HEK293 (cell line): ENCODE results near the gene TRPC4.
A peak's percentile ranks its signal among the peaks of the same experiment; 100 is the strongest.

Experiments used
- CTCF ChIA-PET: fragments of 350-600 bp; formaldehyde crosslinking; extraction: SDS; loops from one replicate; lab custom pipeline; 2021; ENCODE audit warnings: antibody characterized with exemption; lab: Yijun Ruan, JAX
- POLR2A ChIA-PET: fragments of 300-600 bp; formaldehyde crosslinking; extraction: SDS; loops from one replicate; lab custom pipeline; 2020; ENCODE audit warnings: antibody characterized with exemption, inconsistent platforms; lab: Yijun Ruan, JAX
- H3K27ac ChIP-seq: fragments of 200-500 bp; sonication (Bioruptor generic); 2 replicates; pipeline ENCODE4 v1.5.1; 2014; ENCODE audit warnings: low read depth, low read length, control low read depth, inconsistent platforms; ENCODE audit errors: extremely low read depth
- H3K36me3 ChIP-seq, 2 experiments: fragments of 200-500 bp in 1 of 2; sonication (Bioruptor generic) in 1 of 2; 1 replicate in 1 of 2; 2 replicates in 1 of 2; pipeline ENCODE4 v1.5.1; 2014 to 2017; ENCODE audit warnings: inconsistent platforms in 2 of 2, low read length in 2 of 2; ENCODE audit not compliant: control insufficient read depth in 2 of 2, insufficient read depth in 1 of 2
- H3K4me1 ChIP-seq: fragments of 200-500 bp; sonication (Bioruptor generic); 2 replicates; pipeline ENCODE4 v1.5.1; 2014; ENCODE audit warnings: mild to moderate bottlenecking, low read length, inconsistent platforms; ENCODE audit not compliant: control insufficient read depth, insufficient read depth
- H3K4me3 ChIP-seq: 2 replicates; pipeline ENCODE4 v1.5.1; 2011; ENCODE audit warnings: low read depth, mild to moderate bottlenecking, control low read depth, low read length, moderate library complexity
- H3K9me3 ChIP-seq: fragments of 200-500 bp; sonication (Bioruptor generic); 2 replicates; pipeline ENCODE4 v1.5.1; 2014; ENCODE audit warnings: low read depth, low read length, inconsistent platforms; ENCODE audit not compliant: control insufficient read depth, insufficient read depth
- HOXD13 ChIP-seq: sonication (generic); formaldehyde crosslinking; IDR thresholded peaks from 2 replicates; pipeline ENCODE4 v1.8.0; 2022; ENCODE audit warnings: missing genetic modification reagents, borderline replicate concordance
- SCRT1 ChIP-seq: fragments of 450-650 bp; formaldehyde crosslinking; IDR thresholded peaks from 2 replicates; pipeline ENCODE4 v1.5.1; 2016; ENCODE audit warnings: missing biosample characterization, missing genetic modification characterization, borderline replicate concordance
- TRIM28 ChIP-seq: IDR thresholded peaks from 2 replicates; pipeline ENCODE4 v1.6.1; 2011; ENCODE audit warnings: low read length, control low read depth, borderline replicate concordance
- ZBTB1 ChIP-seq: fragments of 450-650 bp; formaldehyde crosslinking; IDR thresholded peaks from 2 replicates; pipeline ENCODE4 v1.5.1; 2016; ENCODE audit warnings: missing biosample characterization, missing genetic modification characterization
- ZBTB8A ChIP-seq: fragments of 450-650 bp; formaldehyde crosslinking; IDR thresholded peaks from 2 replicates; pipeline ENCODE4 v1.5.1; 2016; ENCODE audit warnings: missing biosample characterization, missing genetic modification characterization
- ZNF121 ChIP-seq: fragments of 450-650 bp; formaldehyde crosslinking; IDR thresholded peaks from 2 replicates; pipeline ENCODE4 v1.5.1; 2016; ENCODE audit warnings: missing biosample characterization, missing genetic modification characterization
- ZNF138 ChIP-seq: fragments of 450-650 bp; formaldehyde crosslinking; IDR thresholded peaks from 2 replicates; pipeline ENCODE4 v1.5.1; 2016; ENCODE audit warnings: missing biosample characterization, missing genetic modification characterization, borderline replicate concordance
- ZNF24 ChIP-seq: fragments of 450-650 bp; formaldehyde crosslinking; IDR thresholded peaks from 2 replicates; pipeline ENCODE4 v1.5.1; 2016; ENCODE audit warnings: missing biosample characterization, missing genetic modification characterization
- ZNF248 ChIP-seq: fragments of 450-650 bp; formaldehyde crosslinking; IDR thresholded peaks from 2 replicates; pipeline ENCODE4 v1.5.1; 2017; ENCODE audit warnings: missing biosample characterization, missing genetic modification characterization
- ZNF292 ChIP-seq: fragments of 450-650 bp; formaldehyde crosslinking; IDR thresholded peaks from 2 replicates; pipeline ENCODE4 v1.5.1; 2016; ENCODE audit warnings: low read depth, missing biosample characterization, missing genetic modification characterization, borderline replicate concordance
- ZNF449 ChIP-seq: fragments of 450-650 bp; formaldehyde crosslinking; IDR thresholded peaks from 2 replicates; pipeline ENCODE4 v1.5.1; 2017; ENCODE audit warnings: missing biosample characterization, mild to moderate bottlenecking, missing genetic modification characterization, moderate library complexity
- ZNF501 ChIP-seq: fragments of 450-650 bp; formaldehyde crosslinking; IDR thresholded peaks from 2 replicates; pipeline ENCODE4 v1.5.1; 2016; ENCODE audit warnings: missing biosample characterization, missing genetic modification characterization
- ZNF544 ChIP-seq: fragments of 450-650 bp; formaldehyde crosslinking; IDR thresholded peaks from 2 replicates; pipeline ENCODE4 v1.5.0; 2017; ENCODE audit warnings: missing biosample characterization, missing genetic modification characterization
- ZNF549 ChIP-seq: fragments of 450-650 bp; IDR thresholded peaks from 2 replicates; pipeline ENCODE4 v1.5.1; 2018; ENCODE audit warnings: missing biosample characterization, missing genetic modification characterization, mild to moderate bottlenecking, inconsistent platforms, moderate library complexity
- ZNF658 ChIP-seq: fragments of 450-650 bp; formaldehyde crosslinking; IDR thresholded peaks from 2 replicates; pipeline ENCODE4; 2016; ENCODE audit warnings: missing biosample characterization, missing genetic modification characterization
- ZNF76 ChIP-seq: fragments of 450-650 bp; formaldehyde crosslinking; IDR thresholded peaks from 2 replicates; pipeline ENCODE4; 2016; ENCODE audit warnings: low read depth, missing biosample characterization, missing genetic modification characterization, borderline replicate concordance
- ZNF776 ChIP-seq: fragments of 450-650 bp; formaldehyde crosslinking; IDR thresholded peaks from 2 replicates; pipeline ENCODE4 v1.5.0; 2017; ENCODE audit warnings: missing biosample characterization, missing genetic modification characterization, borderline replicate concordance
- TF ChIP-seq, protein P1 (sequence below): fragments of 450-650 bp; formaldehyde crosslinking; IDR thresholded peaks from 2 replicates; pipeline ENCODE4 v1.5.1; 2016; ENCODE audit warnings: missing biosample characterization, missing genetic modification characterization

The TRPC4 gene

GRCh38 chr13:37755349-37755748, 114.2 kb downstream of the TRPC4 start:
- no peak overlapping the region for H3K4me3 ChIP-seq
- ChIA-PET CTCF (no interaction called here), POLR2A (no interaction called here)
- H3K4me1 ChIP-seq: no peaks in the 10 kb centered on the region
- TF ChIP-seq ZNF121 (peak; percentile 58; the same call in 1 of the 2 replicates), ZNF76 (tag by site-specific recombination) (no peak)
- no peak overlapping the region for H3K27ac ChIP-seq
- H3K9me3 ChIP-seq: no peaks in the 10 kb centered on the region
- H3K36me3 ChIP-seq: no peaks in the 10 kb centered on the region

DNA sequence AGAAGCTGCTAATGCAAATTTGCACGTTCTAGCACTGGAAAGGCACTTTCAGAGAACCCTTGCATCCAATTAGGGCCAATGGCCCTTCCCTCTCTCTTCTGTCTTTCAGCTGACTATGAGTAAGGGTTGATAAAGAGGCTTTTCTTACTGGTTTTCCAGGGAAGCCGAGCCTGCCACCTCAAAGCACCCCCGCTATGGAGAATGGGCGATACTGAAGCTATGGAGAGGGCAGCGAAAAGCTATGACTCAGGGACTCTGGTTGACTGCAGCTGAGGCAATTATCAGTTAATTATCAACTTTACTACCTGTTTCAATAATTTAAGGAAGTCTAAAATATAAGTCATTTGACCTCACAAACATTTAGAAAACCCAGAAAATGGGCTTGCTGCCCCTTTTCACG, 115.8 kb downstream of the TRPC4 start:
- Histone ChIP-seq H3K9me3 (no peaks in the 10 kb centered on the region), H3K36me3 (no peaks in the 10 kb centered on the region), H3K27ac (no peak overlapping the region), H3K4me3 (no peak overlapping the region), H3K4me1 (no peaks in the 10 kb centered on the region)
- TF ChIP-seq ZNF248 (tag by site-specific recombination) (no peak), ZBTB1 (tag by site-specific recombination) (no peak), ZNF138 (tag by site-specific recombination) (no peak), ZNF549 (peak; percentile 66)
- ChIA-PET POLR2A (no interaction called here), CTCF (no interaction called here)

- Histone ChIP-seq H3K9me3 (no peaks in the 10 kb centered on the region), H3K27ac (no peak overlapping the region), H3K36me3 (no peaks in the 10 kb centered on the region), H3K4me3 (no peak overlapping the region), H3K4me1 (no peaks in the 10 kb centered on the region)
- no peak for TF ChIP-seq ZNF776 (tag by site-specific recombination)
- no peak for TF ChIP-seq ZNF501 (tag by site-specific recombination)
- no peak for TF ChIP-seq SCRT1
- TF ChIP-seq HOXD13 (CRISPR knock-in tag): no peak
- TF ChIP-seq, protein P1, sequence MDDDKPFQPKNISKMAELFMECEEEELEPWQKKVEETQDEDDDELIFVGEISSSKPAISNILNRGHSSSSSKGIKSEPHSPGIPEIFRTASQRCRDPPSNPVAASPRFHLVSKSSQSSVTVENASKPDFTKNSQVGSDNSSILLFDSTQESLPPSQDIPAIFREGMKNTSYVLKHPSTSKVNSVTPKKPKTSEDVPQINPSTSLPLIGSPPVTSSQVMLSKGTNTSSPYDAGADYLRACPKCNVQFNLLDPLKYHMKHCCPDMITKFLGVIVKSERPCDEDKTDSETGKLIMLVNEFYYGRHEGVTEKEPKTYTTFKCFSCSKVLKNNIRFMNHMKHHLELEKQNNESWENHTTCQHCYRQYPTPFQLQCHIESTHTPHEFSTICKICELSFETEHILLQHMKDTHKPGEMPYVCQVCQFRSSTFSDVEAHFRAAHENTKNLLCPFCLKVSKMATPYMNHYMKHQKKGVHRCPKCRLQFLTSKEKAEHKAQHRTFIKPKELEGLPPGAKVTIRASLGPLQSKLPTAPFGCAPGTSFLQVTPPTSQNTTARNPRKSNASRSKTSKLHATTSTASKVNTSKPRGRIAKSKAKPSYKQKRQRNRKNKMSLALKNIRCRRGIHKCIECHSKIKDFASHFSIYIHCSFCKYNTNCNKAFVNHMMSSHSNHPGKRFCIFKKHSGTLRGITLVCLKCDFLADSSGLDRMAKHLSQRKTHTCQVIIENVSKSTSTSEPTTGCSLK (tag by site-specific recombination): no peak
- TF ChIP-seq ZNF292 (tag by site-specific recombination): no peak
- no peak for TF ChIP-seq ZNF658
- TF ChIP-seq ZNF544 (tag by site-specific recombination): no peak
- no peak for TF ChIP-seq ZNF24 (tag by site-specific recombination)
- no peak for TF ChIP-seq ZNF449 (tag by site-specific recombination)
- no peak for TF ChIP-seq ZBTB8A
- TF ChIP-seq TRIM28: no peak
- POLR2A ChIA-PET: no interaction called here
- CTCF ChIA-PET: no interaction called here
Observed at GRCh38 chr13:37752146-37752545, 117.4 kb downstream of the TRPC4 start.
